ENCODE results near the gene TNS1.
"Not testable (repeated sequence)": the region's sequence is repeated elsewhere in the genome, so short reads cannot be mapped to it uniquely, and the experiment has no call there.

Gene TNS1

GRCh38 chr2:217789003-217789735 lies 213.6 kb downstream of the TNS1 start:
- H3K9me3 ChIP-seq (ENCODE audit: control insufficient read depth, low read length), result no peaks in the 10 kb centered on the region
- H3K4me1 ChIP-seq (ENCODE audit: control insufficient read depth, insufficient read depth, low read length), result peaks cover 7% of the 10 kb centered on the region
- no peak overlapping the region for H3K4me3 ChIP-seq (ENCODE audit: low read length)
- H3K9ac ChIP-seq (ENCODE audit: low read length), result no peak overlapping the region
- peaks cover 3% of the 10 kb centered on the region for H3K27me3 ChIP-seq (ENCODE audit: control insufficient read depth, insufficient read depth, low read length)
- H3K36me3 ChIP-seq (ENCODE audit: control insufficient read depth, insufficient read depth, low read length), result no peaks in the 10 kb centered on the region

- no peak overlapping the region for H3K4me3 ChIP-seq (ENCODE audit: low read length)
- H3K9ac ChIP-seq (ENCODE audit: low read length), result no peak overlapping the region
- peaks cover 7% of the 10 kb centered on the region for H3K4me1 ChIP-seq (ENCODE audit: control insufficient read depth, insufficient read depth, low read length)
These were observed 214.2 kb downstream of the TNS1 start for GRCh38 chr2:217788669-217789002.

GRCh38 chr2:217787160-217787877 lies 215.5 kb downstream of the TNS1 start:
- peaks cover 7% of the 10 kb centered on the region for H3K4me1 ChIP-seq (ENCODE audit: control insufficient read depth, insufficient read depth, low read length)
- H3K36me3 ChIP-seq (ENCODE audit: control insufficient read depth, insufficient read depth, low read length), result no peaks in the 10 kb centered on the region
- H3K27me3 ChIP-seq (ENCODE audit: control insufficient read depth, insufficient read depth, low read length), result peaks cover 3% of the 10 kb centered on the region
- H3K9me3 ChIP-seq (ENCODE audit: control insufficient read depth, low read length), result no peaks in the 10 kb centered on the region
- H3K4me3 ChIP-seq (ENCODE audit: low read length), result no peak overlapping the region
- no peak overlapping the region for H3K9ac ChIP-seq (ENCODE audit: low read length)

More at GRCh38 chr2:217788669-217789002, 214.2 kb downstream of the TNS1 start:
- H3K27me3 ChIP-seq (ENCODE audit: control insufficient read depth, insufficient read depth, low read length), result peaks cover 3% of the 10 kb centered on the region
- H3K9me3 ChIP-seq (ENCODE audit: control insufficient read depth, low read length), result no peaks in the 10 kb centered on the region
- no peaks in the 10 kb centered on the region for H3K36me3 ChIP-seq (ENCODE audit: control insufficient read depth, insufficient read depth, low read length)

- H3K27me3 ChIP-seq (ENCODE audit: control insufficient read depth, insufficient read depth, low read length); H3K4me3 ChIP-seq (ENCODE audit: low read length); H3K36me3 ChIP-seq (ENCODE audit: control insufficient read depth, insufficient read depth, low read length); H3K4me1 ChIP-seq (ENCODE audit: control insufficient read depth, insufficient read depth, low read length); H3K9ac ChIP-seq (ENCODE audit: low read length); H3K9me3 ChIP-seq (ENCODE audit: control insufficient read depth, low read length): not testable (repeated sequence)
These were observed 216.2 kb downstream of the TNS1 start for GRCh38 chr2:217786560-217786959.

- no peaks in the 10 kb centered on the region for H3K36me3 ChIP-seq (ENCODE audit: control insufficient read depth, insufficient read depth, low read length)
- peaks cover 3% of the 10 kb centered on the region for H3K27me3 ChIP-seq (ENCODE audit: control insufficient read depth, insufficient read depth, low read length)
- no peaks in the 10 kb centered on the region for H3K9me3 ChIP-seq (ENCODE audit: control insufficient read depth, low read length)
- H3K4me3 ChIP-seq (ENCODE audit: low read length), result no peak overlapping the region
- peaks cover 7% of the 10 kb centered on the region for H3K4me1 ChIP-seq (ENCODE audit: control insufficient read depth, insufficient read depth, low read length)
- no peak overlapping the region for H3K9ac ChIP-seq (ENCODE audit: low read length)
These were observed 217.2 kb downstream of the TNS1 start for GRCh38 chr2:217785544-217786045.

- H3K4me1 ChIP-seq (ENCODE audit: control insufficient read depth, insufficient read depth, low read length), result peaks cover 7% of the 10 kb centered on the region
- no peaks in the 10 kb centered on the region for H3K9me3 ChIP-seq (ENCODE audit: control insufficient read depth, low read length)
- no peak overlapping the region for H3K4me3 ChIP-seq (ENCODE audit: low read length)
- no peak overlapping the region for H3K9ac ChIP-seq (ENCODE audit: low read length)
- H3K27me3 ChIP-seq (ENCODE audit: control insufficient read depth, insufficient read depth, low read length), result peaks cover 3% of the 10 kb centered on the region
- H3K36me3 ChIP-seq (ENCODE audit: control insufficient read depth, insufficient read depth, low read length), result no peaks in the 10 kb centered on the region
These were observed 217.7 kb downstream of the TNS1 start for GRCh38 chr2:217784996-217785543.

- H3K36me3 ChIP-seq (ENCODE audit: control insufficient read depth, insufficient read depth, low read length), result no peaks in the 10 kb centered on the region
- H3K9me3 ChIP-seq (ENCODE audit: control insufficient read depth, low read length), result no peaks in the 10 kb centered on the region
- H3K27me3 ChIP-seq (ENCODE audit: control insufficient read depth, insufficient read depth, low read length), result no peaks in the 10 kb centered on the region
- H3K9ac ChIP-seq (ENCODE audit: low read length), result no peak overlapping the region
- H3K4me3 ChIP-seq (ENCODE audit: low read length), result no peak overlapping the region
- H3K4me1 ChIP-seq (ENCODE audit: control insufficient read depth, insufficient read depth, low read length), result no peaks in the 10 kb centered on the region
These were observed 219.6 kb downstream of the TNS1 start for GRCh38 chr2:217783243-217783642.

GRCh38 chr2:217777906-217778305 lies 224.9 kb downstream of the TNS1 start:
- H3K4me1 ChIP-seq (ENCODE audit: control insufficient read depth, insufficient read depth, low read length), result no peaks in the 10 kb centered on the region

GRCh38 chr2:217776631-217777030 lies 226.2 kb downstream of the TNS1 start:
- no peak overlapping the region for H3K4me3 ChIP-seq (ENCODE audit: low read length)
- H3K4me1 ChIP-seq (ENCODE audit: control insufficient read depth, insufficient read depth, low read length), result no peaks in the 10 kb centered on the region
- H3K27me3 ChIP-seq (ENCODE audit: control insufficient read depth, insufficient read depth, low read length), result no peaks in the 10 kb centered on the region
- H3K36me3 ChIP-seq (ENCODE audit: control insufficient read depth, insufficient read depth, low read length), result no peaks in the 10 kb centered on the region
- no peaks in the 10 kb centered on the region for H3K9me3 ChIP-seq (ENCODE audit: control insufficient read depth, low read length)
- H3K9ac ChIP-seq (ENCODE audit: low read length), result no peak overlapping the region

More at GRCh38 chr2:217777906-217778305, 224.9 kb downstream of the TNS1 start:
- H3K9ac ChIP-seq (ENCODE audit: low read length), result no peak overlapping the region
- no peaks in the 10 kb centered on the region for H3K36me3 ChIP-seq (ENCODE audit: control insufficient read depth, insufficient read depth, low read length)
- H3K4me3 ChIP-seq (ENCODE audit: low read length), result no peak overlapping the region
- no peaks in the 10 kb centered on the region for H3K9me3 ChIP-seq (ENCODE audit: control insufficient read depth, low read length)
- H3K27me3 ChIP-seq (ENCODE audit: control insufficient read depth, insufficient read depth, low read length), result no peaks in the 10 kb centered on the region

GRCh38 chr2:217775920-217776503 lies 226.8 kb downstream of the TNS1 start:
- no peaks in the 10 kb centered on the region for H3K27me3 ChIP-seq (ENCODE audit: control insufficient read depth, insufficient read depth, low read length)
- no peaks in the 10 kb centered on the region for H3K4me1 ChIP-seq (ENCODE audit: control insufficient read depth, insufficient read depth, low read length)
- no peaks in the 10 kb centered on the region for H3K36me3 ChIP-seq (ENCODE audit: control insufficient read depth, insufficient read depth, low read length)
- no peak overlapping the region for H3K4me3 ChIP-seq (ENCODE audit: low read length)
- H3K9me3 ChIP-seq (ENCODE audit: control insufficient read depth, low read length), result no peaks in the 10 kb centered on the region
- H3K9ac ChIP-seq (ENCODE audit: low read length), result no peak overlapping the region

GRCh38 chr2:217774232-217774631 lies 228.6 kb downstream of the TNS1 start:
- Histone ChIP-seq H3K9me3 (ENCODE audit: control insufficient read depth, low read length) (no peaks in the 10 kb centered on the region), H3K4me3 (ENCODE audit: low read length) (no peak overlapping the region), H3K9ac (ENCODE audit: low read length) (no peak overlapping the region), H3K36me3 (ENCODE audit: control insufficient read depth, insufficient read depth, low read length) (no peaks in the 10 kb centered on the region), H3K4me1 (ENCODE audit: control insufficient read depth, insufficient read depth, low read length) (no peaks in the 10 kb centered on the region), H3K27me3 (ENCODE audit: control insufficient read depth, insufficient read depth, low read length) (no peaks in the 10 kb centered on the region)

GRCh38 chr2:217773539-217773938 lies 229.3 kb downstream of the TNS1 start:
- Histone ChIP-seq H3K9ac (ENCODE audit: low read length) (no peak overlapping the region), H3K36me3 (ENCODE audit: control insufficient read depth, insufficient read depth, low read length) (no peaks in the 10 kb centered on the region), H3K4me1 (ENCODE audit: control insufficient read depth, insufficient read depth, low read length) (no peaks in the 10 kb centered on the region), H3K9me3 (ENCODE audit: control insufficient read depth, low read length) (no peaks in the 10 kb centered on the region), H3K4me3 (ENCODE audit: low read length) (no peak overlapping the region), H3K27me3 (ENCODE audit: control insufficient read depth, insufficient read depth, low read length) (no peaks in the 10 kb centered on the region)

Data from mucosa of stomach (tissue), 1 donor.